Progenitor cell of endocrine pancreas (in vitro differentiated cells): ENCODE data around the gene SOX6. TPM values are rescaled to one million over a fixed set of nuclear protein-coding genes. Genes with fewer than 3 reads are reported as not detected.

Experiments
- DNase-seq: peaks from one replicate; pipeline ENCODE4 v3.0.0; 2021; ENCODE audit warnings: low spot score; ENCODE audit not compliant: unreplicated experiment
- H3K27ac Mint-ChIP-seq: 2 replicates; pipeline ENCODE4 v1.8.0; 2021; ENCODE audit warnings: mild to moderate bottlenecking, moderate library complexity, mixed read lengths
- H3K27me3 Mint-ChIP-seq: 2 replicates; pipeline ENCODE4 v1.8.0; 2021; ENCODE audit warnings: mixed read lengths
- H3K36me3 Mint-ChIP-seq: 2 replicates; pipeline ENCODE4 v1.8.0; 2022; ENCODE audit warnings: mixed read lengths; ENCODE audit not compliant: insufficient read depth
- H3K4me1 Mint-ChIP-seq: 2 replicates; pipeline ENCODE4 v1.8.0; 2021; ENCODE audit warnings: low read depth, mixed read lengths
- H3K4me3 Mint-ChIP-seq: 2 replicates; pipeline ENCODE4 v1.8.0; 2021; ENCODE audit warnings: low read depth, mild to moderate bottlenecking, moderate library complexity, mixed read lengths
- H3K9me3 Mint-ChIP-seq: 2 replicates; pipeline ENCODE4 v1.8.0; 2021; ENCODE audit warnings: low read depth, mixed read lengths
- CTCF ChIP-seq: fragments of 200-600 bp; sonication (generic); IDR thresholded peaks from one replicate; pipeline ENCODE4 v1.5.0; 2021; ENCODE audit warnings: antibody characterized with exemption, mild to moderate bottlenecking; ENCODE audit not compliant: unreplicated experiment
- total RNA-seq: library from RNA; stranded (reverse); gene quantifications from 2 replicates; pipeline ENCODE4 v1.2.1, GENCODE V29; 2021

Gene SOX6
- total RNA-seq, 1 donor from 2014 or later = 34.9 TPM

- Mint-ChIP-seq H3K4me3 (no peak overlapping the region), H3K4me1 (peaks cover 5% of the 10 kb centered on the region)
Observed at GRCh38 chr11:16013649-16014275, 342.6 kb downstream of the SOX6 start.

GRCh38 chr11:16013242-16013641 lies 343.1 kb downstream of the SOX6 start:
- no peak for DNase-seq
- H3K4me1 Mint-ChIP-seq = peaks cover 5% of the 10 kb centered on the region
- no peak for TF ChIP-seq CTCF
- no peak overlapping the region for H3K4me3 Mint-ChIP-seq
- peaks cover 3% of the 10 kb centered on the region for H3K27me3 Mint-ChIP-seq
- H3K36me3 Mint-ChIP-seq = peaks cover 2% of the 10 kb centered on the region
- H3K27ac Mint-ChIP-seq = no peak overlapping the region
- no peaks in the 10 kb centered on the region for H3K9me3 Mint-ChIP-seq

More at GRCh38 chr11:16013649-16014275, 342.6 kb downstream of the SOX6 start:
- TF ChIP-seq CTCF = no peak
- Mint-ChIP-seq H3K27ac (no peak overlapping the region), H3K9me3 (no peaks in the 10 kb centered on the region), H3K36me3 (peaks cover 2% of the 10 kb centered on the region), H3K27me3 (peaks cover 3% of the 10 kb centered on the region)
- no peak for DNase-seq

GRCh38 chr11:16012125-16012751 lies 344.1 kb downstream of the SOX6 start:
- peaks cover 5% of the 10 kb centered on the region for H3K4me1 Mint-ChIP-seq
- peaks cover 3% of the 10 kb centered on the region for H3K27me3 Mint-ChIP-seq
- H3K27ac Mint-ChIP-seq = no peak overlapping the region

GRCh38 chr11:16011396-16011795 lies 344.9 kb downstream of the SOX6 start:
- no peak overlapping the region for H3K27ac Mint-ChIP-seq
- peaks cover 4% of the 10 kb centered on the region for H3K9me3 Mint-ChIP-seq
- peaks cover 5% of the 10 kb centered on the region for H3K4me1 Mint-ChIP-seq
- TF ChIP-seq CTCF = no peak
- DNase-seq = no peak
- H3K4me3 Mint-ChIP-seq = no peak overlapping the region
- H3K36me3 Mint-ChIP-seq = peaks cover 8% of the 10 kb centered on the region
- peaks cover 3% of the 10 kb centered on the region for H3K27me3 Mint-ChIP-seq

More at GRCh38 chr11:16012125-16012751, 344.1 kb downstream of the SOX6 start:
- no peak for DNase-seq
- no peak for TF ChIP-seq CTCF
- H3K36me3 Mint-ChIP-seq = peaks cover 4% of the 10 kb centered on the region
- peaks cover 2% of the 10 kb centered on the region for H3K9me3 Mint-ChIP-seq
- H3K4me3 Mint-ChIP-seq = no peak overlapping the region

GRCh38 chr11:16009021-16009420 lies 347.3 kb downstream of the SOX6 start:
- no peak overlapping the region for H3K4me3 Mint-ChIP-seq
- DNase-seq = no peak
- no peak for TF ChIP-seq CTCF
- H3K36me3 Mint-ChIP-seq = peaks cover 8% of the 10 kb centered on the region
- H3K9me3 Mint-ChIP-seq = peaks cover 4% of the 10 kb centered on the region
- no peak overlapping the region for H3K27ac Mint-ChIP-seq
- no peaks in the 10 kb centered on the region for H3K27me3 Mint-ChIP-seq
- H3K4me1 Mint-ChIP-seq = peaks cover 4% of the 10 kb centered on the region
